ENCODE results near the gene GPBP1.
A peak's percentile ranks its signal among the peaks of the same experiment; 100 is the strongest.
"Not testable (repeated sequence)": the region's sequence is repeated elsewhere in the genome, so short reads cannot be mapped to it uniquely, and the experiment has no call there.

GPBP1 gene, protein sequence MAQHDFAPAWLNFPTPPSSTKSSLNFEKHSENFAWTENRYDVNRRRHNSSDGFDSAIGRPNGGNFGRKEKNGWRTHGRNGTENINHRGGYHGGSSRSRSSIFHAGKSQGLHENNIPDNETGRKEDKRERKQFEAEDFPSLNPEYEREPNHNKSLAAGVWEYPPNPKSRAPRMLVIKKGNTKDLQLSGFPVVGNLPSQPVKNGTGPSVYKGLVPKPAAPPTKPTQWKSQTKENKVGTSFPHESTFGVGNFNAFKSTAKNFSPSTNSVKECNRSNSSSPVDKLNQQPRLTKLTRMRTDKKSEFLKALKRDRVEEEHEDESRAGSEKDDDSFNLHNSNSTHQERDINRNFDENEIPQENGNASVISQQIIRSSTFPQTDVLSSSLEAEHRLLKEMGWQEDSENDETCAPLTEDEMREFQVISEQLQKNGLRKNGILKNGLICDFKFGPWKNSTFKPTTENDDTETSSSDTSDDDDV

DNA sequence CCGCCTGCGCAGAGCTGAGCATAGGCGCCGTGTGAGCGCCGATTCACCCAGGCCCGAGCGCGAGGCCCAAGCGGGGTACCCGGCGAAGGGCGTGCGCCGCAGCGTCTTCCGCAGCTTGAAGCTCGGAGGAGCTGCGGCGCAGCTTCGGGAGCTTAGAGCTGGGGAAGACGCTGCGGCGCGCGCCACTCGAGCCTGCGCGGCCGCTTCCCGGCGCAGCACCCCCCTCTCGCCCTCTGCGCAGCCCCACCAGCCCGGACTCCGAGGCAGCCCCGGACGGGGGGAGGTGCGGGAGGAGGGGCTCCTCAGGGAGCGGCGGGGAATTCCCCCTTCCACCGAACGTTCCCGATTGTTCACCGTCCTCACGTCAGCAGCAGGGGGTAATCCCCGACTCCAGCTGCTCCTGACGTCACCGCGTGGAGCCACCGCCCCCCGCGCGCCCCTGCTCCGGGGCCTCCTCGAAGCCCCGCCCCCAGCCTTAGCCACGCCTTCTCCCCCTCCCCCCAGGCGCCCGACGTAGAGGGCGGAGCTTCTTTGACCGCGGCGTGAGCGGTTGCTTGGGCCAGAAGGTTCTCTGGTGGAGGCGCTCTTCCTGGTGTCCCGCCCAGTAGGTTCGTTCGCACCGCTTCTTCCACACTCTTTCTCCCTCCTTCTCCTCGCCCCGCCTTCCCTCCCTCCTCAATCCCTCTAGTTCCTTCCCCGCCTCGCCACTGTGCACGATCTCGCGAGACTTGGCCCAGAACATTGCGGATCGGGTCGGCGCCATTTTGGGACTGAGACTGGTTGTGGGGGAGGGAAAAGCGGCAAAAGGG lies at the start of gene GPBP1:
GPBP1 (plus strand) TSS at position 741 of the 809 bp plus-strand sequence. CDS start 40,072 bp downstream, outside the sequence.
- peak; percentile 99 for DNase-seq

DNA sequence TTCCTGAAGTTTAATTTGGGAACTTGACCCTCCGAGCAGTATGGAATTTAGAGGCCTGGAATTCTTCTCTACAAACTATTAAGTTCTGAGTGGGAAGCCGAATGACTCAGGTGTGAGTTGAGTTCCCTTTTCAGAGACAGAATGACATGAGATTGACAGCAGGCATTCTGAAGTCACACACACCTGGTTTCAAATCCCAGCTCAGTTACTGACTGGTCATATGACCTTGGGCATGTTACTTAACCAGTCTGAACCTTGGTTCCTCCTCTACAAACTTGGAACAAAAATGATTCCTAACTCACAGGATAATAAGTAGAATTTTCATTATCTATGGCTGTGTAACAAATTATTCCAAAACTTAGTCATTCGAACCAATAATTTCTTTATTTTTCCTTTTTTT lies 45.5 kb upstream of the GPBP1 start:
- DNase-seq, result no peak

DNA sequence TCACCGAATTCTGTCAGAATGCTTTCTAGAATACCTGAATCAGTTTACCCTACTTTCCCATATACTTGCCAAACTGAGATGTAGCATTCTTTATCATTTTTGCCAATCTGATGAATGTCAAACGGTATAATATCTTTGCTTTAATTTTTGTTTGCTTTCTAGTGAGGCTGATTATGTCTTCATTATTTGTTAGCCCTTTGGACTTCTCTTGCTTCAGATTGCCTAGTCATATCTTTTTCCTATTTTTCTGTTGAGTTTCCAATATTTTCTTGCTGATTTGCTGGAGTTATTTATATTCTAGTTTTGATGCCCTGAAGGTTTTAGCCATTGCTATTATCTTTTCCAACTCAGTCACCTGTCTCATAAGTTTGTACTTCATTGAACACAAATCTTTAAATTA lies 40.3 kb upstream of the GPBP1 start:
- no peak for DNase-seq

DNA sequence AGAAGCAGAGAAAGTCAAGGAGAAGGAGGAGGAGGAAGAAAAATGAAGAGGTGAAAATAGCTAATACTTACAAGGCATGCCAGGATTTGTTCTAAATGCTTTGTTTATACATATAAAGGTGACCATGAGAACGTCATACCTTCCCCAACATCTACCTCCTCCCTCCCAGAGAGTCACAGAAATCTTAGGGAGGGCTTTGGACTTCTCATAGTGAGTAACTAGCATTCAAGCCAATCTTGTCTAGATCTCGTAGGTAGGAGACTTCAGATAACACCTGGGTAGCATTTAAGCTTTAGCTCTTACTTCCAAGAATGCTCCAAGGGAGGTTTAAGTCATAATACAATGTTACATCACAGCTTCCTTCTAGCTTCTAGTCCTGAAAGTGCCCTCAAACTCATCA lies 36.5 kb upstream of the GPBP1 start:
- no peak for DNase-seq

DNA sequence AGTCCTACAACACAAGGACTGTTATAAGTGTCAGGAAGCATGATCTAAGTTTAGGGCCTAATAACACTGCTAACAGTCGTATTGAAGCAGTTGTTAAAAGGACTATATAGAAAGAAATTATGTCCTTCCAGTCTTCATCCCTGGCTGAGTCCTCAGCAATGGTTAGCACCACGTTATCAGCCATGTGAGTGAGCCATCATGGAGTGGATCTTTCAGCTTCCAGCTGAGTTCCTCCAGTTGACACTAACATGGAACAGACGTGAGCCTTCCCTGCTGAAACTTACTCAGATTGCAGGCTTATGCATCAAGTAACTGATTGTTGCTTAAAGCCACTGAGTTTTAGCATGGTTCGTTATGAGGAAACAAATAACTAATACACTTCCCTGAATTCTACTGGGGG lies 21.5 kb upstream of the GPBP1 start:
- no peak for DNase-seq

DNA sequence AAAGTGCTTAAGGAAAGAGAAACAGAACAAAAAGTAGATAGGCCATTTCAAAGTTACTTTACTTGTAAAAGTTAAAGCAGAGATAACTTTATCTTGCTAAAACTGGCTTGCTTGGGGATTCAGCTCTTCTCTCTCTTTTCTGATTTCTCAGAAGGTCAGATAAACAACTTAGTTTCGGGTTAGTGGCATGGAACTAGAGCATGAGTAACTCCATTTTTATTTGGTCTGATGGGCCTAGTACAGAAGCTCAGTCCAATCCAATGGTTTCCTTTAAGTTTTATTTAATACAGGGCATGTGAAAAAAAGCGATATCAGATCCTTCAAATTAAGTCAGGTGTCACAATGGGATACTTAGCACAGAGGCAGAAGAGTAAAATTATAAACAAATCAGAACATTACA lies 18.8 kb upstream of the GPBP1 start:
- no peak for DNase-seq

DNA sequence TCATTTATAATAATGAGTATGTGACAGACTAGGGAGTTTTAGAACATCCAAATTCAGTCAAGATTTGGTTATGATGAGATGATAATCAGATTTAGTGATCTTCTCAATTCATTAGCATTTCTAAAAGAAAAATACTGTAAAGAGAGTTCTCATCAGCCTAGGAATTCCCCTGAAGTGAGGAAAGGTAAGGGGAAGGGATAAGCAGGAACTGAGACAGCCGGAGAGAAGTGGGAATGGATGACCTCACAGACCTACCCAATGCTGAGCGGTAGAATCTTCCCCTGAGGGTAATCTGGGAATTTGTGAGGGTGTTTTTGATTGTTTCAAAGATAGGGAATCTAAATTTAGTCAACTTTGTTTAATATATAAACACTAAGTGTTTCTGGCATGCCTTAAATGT lies 16.7 kb upstream of the GPBP1 start:
- DNase-seq, result no peak

DNA sequence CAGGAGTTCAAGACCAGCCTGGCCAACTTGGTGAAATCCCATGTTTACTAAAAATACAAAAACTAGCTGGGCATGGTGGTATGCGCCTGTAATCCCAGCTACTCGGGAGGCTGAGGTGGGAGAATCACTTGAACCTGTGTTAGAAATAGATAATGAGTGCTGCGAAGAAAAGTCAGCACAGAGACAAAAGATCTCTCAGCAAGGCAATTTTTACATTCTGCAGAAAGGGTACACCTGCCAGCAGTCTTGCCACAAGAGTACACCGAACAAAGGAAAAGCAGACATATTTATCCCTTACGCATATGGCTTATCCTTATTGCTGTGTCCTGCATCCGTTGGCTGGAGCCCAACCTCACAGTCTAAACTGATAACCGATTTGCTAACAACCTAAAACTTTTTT lies 16.2 kb upstream of the GPBP1 start:
- no peak for DNase-seq

DNA sequence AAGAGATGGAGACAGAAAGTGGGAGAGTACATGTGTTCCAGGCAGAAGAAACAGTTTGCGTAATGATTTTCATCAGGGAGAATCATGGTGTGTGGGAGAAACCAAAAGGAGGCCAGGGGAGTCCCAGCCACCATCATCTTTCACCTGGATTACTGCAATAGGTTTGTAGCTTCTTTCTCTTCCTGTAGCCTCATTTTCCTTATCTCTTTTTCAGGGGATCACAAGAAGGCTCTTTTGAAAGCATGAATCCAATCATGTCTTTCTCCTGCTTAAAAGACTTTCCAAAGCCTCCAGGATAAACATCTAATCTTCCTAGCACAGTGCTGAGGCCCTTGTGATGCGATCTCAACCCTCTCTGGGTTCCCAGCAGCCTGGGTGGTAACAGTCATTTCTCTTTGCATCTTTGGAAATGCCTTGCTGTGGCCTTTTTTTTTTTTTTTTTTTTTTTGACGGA lies 10.3 kb upstream of the GPBP1 start:
- no peak for DNase-seq

DNA sequence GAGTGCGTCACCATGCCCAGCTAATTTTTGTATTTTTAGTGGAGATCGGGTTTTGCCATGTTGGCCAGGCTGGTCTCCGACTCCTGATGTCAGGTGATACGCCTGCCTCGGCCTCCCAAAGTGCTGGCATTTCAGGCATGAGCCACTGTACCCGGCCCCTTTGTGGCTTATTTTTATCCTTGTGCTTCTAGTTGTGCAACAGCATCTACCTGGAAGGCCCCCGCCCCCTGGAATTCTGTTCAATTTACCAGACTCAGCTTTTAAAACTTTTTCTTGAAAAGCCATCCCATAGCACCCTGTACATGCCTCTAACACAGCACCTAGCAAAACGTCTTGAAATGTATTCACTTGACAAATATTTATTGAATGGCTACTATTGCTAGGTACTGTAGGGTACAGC lies 9.7 kb upstream of the GPBP1 start:
- DNase-seq, result no peak

DNA sequence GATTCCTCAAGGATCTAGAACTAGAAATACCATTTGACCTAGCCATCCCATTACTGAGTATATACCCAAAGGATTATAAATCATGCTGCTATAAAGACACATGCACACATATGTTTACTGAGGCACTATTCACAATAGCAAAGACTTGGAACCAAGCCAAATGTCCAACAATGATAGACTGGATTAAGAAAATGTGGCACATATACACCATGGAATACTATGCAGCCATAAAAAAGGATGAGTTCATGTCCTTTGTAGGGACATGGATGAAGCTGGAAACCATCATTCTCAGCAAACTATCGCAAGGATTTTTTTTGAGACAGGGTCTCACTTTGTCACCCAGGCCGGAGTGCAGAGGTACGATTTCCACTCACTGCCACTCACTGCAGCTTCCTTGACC lies 8.7 kb upstream of the GPBP1 start:
- not testable (repeated sequence) for DNase-seq

DNA sequence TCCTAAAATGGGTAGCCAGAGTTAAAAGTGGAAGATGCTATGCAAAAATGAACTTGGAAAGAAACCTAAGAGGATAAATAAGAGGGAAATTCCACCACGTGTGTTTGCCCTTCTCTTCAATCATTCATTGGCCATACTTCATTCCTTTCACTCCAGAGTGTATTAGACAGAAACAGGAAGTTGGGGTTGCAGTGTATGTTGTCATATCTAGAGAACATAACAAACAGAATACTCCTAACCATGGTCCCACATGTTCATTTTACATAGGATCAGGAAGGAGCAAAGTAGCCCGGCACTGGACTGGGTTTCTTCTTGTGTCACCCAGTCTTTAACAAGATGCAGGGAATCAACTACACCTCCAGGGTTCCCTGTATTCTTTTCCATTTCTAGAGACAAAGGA lies 7.6 kb upstream of the GPBP1 start:
- DNase-seq, result no peak

DNA sequence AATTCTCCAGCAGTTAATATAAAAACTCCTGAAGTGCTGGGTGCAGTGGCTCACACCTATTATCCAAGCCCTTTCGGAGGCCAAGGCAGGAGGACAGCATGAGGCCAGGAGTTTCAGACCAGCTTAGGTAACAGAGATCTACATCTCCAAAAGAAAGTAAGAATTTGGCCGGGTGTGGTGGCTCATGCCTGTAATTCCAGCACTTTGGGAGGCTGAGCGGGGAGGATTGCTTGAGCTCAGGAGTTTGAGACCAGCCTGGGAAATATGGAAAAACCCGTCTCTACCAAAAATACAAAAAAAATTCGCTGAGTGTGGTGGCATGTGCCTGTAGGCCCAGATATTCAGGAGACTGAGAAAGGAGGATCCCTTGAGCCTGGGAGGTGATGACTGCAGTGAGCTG lies 6.7 kb upstream of the GPBP1 start:
- no peak for DNase-seq

DNA sequence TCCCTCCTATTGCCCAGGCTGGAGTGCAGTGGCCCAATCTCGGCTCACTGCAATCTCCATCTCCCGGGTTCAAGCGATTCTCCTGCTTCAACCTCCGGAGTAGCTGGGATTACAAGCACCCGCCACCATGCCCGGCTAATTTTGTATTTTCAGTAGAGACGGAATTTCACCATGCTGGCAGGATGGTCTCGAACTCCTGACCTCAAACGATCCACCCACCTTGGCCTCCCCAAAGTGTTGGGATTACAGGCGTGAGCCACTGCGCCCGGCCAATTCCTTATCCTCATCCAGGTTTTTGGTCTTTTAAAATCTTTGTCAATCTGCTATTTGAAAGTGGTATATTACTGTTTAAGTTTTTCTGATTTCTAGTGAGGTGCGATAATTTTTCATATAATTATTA lies 3.7 kb upstream of the GPBP1 start:
- DNase-seq, result not testable (repeated sequence)

DNA sequence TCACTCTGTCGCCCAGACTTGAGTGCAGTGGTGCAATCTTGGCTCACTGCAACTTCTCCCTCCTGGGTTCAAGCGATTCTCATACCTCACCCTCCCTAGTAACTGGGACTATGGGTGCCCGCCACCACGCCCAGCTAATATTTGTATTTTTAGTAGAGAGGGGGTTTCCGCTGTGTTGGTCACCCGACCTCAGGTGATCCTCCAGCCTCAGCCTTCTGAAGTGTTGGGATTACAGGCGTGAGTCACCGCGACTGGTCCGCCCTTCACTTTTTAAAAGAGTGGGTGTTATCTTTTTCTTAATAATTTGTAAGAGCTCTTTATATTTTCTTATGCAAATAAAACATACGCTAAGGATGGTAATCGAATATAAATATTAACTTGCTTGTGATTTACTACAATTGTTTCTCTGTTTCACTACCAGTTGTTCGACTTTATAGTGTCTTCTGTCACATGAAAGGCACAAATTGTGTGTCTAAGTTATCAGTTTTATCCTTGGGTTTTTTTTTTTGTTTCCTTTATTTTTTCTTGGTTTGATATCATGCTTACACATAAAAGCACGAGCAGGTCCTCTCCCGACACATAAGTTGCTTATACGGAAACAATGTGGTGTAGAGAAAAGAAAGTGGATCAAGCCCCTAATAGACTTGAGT lies 1.9 kb upstream of the GPBP1 start:
- DNase-seq, result peak; percentile 40 to 65

DNA sequence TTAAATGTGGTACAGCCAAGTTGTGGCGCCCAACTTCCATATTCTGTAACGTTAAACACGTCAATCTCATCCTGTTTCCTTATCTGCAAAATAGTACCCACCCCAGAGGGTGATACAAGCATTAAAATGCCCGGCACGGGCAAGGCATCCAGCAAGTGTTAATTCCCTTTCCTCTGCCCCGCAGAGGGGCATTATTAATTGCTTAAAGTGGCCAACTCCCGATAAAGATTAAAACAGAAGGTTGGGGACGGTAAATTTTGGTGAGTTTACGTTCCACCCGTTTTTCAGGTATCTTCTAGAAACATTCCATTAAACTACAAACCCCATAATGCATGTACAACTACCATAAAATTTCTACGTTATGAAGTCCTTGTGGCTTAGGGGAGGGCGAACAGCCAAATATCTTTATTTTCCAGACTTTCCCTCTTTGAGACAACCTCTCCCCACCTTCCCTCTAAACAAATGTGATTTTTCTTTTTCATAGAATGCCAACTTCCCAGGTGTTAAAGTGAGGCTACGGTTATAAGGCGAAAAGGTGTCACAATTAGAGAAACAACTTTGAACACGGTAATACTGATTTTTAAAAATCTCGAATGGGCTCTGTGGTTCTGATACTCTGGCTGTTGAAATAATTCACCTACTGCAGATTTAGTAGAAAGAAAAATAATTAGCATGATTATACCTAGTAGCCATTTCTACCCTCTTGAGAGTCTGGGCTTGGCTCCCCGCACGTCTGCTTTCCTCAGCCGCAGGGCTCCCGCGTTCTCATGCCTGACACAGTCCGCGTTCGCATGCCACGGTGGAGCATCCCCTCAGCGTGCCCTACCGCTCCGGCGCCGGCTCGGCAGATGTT lies 1.2 kb upstream of the GPBP1 start:
- DNase-seq, result peak; percentile 26 to 63

DNA sequence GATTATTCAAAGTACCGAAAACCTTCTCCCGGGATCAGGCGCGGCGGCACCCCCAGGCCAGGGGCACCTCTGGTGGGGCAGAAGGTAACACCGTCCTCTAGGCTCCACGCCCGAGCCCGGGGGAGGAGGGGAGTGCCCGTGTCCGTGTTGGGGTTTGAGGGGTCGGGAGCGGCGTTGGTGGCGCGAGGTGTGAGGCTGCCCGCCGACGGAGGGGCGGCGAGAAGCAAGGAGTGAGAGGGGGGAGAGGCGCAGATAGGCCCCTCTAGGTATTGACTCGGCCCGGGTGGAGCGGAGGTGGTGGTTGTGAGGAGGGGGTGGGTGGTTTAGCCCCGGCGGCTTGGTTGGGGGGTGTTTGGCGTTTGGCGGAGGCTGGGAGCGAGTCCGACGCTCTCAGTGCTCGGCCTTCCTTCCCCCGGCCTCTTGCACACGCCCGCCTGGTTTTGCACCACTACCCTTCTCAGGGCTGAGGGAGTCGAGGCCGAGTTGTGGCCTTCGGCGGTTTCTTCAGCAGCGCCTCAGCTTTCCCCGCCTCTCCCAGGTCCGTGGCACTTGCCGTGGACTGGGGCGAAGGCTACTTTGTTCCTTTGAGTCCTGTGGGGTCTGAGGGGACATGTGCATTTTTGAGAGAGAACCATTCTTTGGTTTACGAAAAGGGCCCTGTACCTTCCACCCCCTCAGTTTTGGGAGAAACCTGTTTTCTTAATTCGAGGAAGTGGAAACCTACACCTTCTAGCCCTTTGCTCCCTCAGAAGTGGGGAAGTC lies 450 bp downstream of the GPBP1 start:
- DNase-seq, result peak; percentile 45 to 62

DNA sequence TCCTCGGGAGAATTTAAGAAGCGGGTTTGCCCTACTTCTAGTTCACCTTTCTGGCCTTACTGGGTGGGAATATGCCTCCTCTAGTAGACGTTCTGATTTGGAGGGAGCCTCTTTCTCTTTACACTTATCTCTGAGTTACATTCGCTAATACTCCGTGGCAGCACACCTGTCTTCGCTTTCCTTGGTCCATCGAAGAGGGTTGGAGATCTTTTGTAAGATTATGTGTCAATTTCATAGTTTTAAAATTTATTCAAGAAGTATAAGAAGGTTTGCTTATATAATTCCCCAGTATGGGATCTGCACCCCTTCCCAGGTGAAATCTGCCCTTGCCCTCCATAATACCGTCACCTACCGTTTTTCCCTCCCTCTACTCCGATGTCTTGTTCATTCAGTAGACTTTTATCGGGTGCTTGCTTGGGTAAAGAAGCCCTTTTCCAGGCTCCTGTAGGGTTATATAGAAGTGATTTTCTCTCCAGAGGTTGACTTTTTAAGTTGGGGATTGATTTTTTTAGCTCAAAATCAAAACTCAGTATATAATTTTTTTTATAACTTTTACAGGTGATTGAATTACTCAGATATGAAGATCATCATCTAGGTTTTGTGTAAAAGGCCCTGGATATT lies 1.1 kb downstream of the GPBP1 start:
- peak in 1 of 2 donors; percentile 55 for DNase-seq

DNA sequence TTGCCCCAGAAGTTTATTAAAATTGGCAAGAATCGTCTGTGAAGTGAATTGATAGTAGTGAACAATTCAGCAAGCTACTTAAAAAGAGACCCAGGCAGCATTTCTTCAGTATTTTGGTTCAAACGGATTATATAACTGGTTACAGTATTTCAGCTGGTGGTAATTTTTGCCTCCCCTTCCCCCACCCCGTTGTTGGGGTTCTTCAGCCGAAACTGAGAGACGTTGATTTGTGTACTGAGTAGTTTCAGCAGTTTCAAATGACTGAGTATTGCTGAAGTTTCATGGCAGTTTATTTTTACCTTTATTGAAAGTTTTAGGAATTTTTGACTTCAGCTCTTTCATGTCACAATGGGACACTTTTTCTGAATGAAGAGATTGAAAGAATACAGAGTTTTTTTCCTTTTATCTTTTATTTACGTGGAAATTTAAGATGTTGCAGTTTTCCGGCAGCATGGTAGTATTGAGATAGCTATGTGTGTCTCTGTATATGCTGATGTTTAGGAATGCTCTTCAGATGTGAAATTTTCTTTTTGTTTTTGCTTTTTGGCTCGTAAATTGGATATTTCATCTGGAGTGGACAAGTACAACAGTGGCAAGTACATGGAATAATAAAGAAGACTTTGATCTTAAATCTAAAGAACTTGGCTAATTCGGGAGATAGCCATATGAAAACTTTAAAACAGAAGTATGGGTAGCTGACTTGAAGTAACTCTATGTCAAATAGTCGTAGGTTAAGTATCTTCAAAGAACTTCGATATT lies 1.9 kb downstream of the GPBP1 start:
- peak; percentile 64 to 76 for DNase-seq

DNA sequence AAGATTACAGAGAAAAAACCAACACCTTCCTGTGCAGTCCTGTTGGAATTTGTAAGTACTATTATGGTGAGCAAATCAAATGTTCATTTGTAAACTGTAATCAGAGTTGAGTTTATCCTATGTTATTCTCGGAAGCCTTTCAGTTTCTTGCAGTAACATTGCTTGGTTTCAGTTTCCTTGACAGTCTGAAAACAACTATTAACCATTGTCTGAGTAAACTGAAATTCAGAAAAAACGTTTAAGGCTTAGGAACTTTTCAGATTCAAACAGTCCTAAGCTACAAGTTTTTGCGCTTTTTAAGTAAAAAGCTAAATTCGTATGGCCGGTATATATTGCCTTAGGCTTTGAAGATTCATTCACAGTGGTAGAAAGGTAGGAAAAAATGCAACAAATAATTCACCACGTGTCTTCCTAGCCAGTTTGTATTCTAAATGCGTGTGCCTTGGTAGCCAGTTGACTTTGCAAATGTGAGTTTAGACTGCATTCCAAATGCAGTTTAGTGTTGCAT lies 2.5 kb downstream of the GPBP1 start:
- peak in 1 of 2 donors; percentile 80 for DNase-seq

All from CD4-positive, alpha-beta T cell treated with Interferon alpha-2 for 1 hour (primary cell).